GM19043 (cell line): ENCODE data around the gene NRCAM.
"Not testable (repeated sequence)": the region's sequence is repeated elsewhere in the genome, so short reads cannot be mapped to it uniquely, and the experiment has no call there.

Source experiments
- ATAC-seq: cut with Tn5 transposase; IDR thresholded peaks from one replicate; pipeline ENCODE4 v1.9.1; 2021; ENCODE audit warnings: low read depth; ENCODE audit not compliant: unreplicated experiment

Gene NRCAM

DNA sequence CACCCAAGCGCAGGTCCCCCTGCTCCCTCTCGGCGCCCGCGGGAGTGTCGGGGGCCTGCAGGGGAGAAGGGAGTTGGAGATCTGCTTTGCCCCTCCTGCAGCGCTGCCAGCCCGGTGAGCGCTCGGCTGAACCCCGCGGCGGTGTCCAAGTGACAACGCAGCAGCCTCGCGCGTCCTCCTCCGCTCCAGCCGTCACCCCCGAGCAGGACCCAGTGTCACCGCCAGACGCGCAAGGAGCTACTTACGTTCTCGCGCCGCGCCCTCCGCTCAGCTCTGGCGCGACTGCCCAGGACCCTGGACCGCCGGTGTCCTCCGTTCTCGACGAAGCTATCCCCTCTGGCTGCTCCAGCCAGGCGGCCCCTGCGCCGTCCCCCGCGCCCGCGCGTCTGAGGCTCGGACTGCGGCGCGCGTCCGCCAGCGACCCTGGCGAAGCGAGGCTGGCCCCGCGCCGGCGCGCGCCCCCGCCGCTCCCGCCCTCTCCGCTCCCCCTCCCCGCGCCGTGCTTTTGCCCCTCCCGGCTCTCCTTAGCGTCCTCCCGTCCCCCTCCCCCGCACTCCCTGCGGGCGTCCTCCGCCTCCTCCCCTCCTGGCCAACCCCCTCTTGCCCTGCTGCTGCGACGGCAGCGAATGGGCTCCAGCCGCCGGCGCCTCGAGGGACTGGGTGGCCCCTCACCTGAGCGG lies at the start of gene NRCAM:
TSS of gene NRCAM (minus strand) at position 439 of the 680 bp plus-strand sequence. CDS start 216,372 bp downstream, outside the sequence.
- no peak for ATAC-seq

DNA sequence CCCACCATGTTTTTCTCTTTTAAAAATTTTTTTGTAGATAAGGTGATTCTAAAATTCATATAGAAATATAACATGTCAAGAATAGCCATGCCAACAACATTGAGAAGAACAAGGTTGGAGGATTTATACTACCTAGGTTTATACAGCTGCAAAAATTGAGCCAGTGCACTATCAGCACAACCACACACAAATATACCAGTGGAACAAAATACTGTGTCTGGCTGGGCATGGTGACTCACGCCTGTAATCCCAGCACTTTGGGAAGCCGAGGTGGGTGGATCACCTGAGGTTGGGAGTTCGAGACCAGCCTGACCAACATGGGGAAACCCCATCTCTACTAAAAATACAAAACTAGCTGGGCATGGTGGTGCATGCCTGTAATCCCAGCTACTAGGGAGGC lies 48.3 kb upstream of the NRCAM start:
- not testable (repeated sequence) for ATAC-seq

DNA sequence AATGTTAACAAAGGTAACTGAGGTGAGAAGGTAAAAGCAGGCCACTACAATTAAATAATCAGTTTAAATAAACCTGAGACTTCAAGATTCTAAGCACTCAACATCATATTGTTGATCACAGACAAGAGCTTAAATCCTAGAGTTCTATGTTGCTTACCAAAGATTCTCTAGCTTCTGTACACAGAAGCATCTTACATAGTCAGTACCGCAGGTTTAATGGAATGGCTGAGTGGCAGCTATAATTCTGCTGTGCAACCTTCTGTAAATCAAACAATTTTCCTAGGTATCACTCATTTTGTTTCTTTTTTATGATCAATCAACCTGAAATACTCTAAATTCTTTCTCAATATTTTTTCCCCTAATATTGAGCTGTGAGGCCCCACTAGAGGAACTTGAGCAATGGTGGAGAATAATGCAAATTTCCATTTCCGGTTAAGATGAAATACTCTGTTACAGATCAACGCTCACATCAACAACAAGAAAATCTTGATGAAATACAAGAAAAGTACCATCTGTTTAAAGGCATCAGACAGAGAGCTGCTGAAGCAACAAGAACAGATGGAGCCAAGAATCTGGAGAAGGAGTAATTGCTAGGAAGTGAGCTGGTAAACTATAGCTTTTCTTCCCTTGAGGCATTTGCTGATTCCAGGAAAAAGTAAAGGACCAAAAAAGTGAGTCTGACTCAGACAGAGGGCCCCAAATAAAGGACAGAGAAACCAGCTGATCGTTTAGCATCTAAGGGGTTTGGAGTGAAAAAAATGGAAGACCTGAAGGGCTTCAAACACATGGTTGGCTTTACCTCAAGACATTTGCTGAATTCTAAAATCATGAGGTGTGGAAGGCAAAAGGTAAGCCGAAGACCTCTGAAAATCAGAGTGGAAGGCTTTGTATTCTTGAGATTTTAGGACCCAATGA lies 47.1 kb upstream of the NRCAM start:
- ATAC-seq, result peak; percentile 91

DNA sequence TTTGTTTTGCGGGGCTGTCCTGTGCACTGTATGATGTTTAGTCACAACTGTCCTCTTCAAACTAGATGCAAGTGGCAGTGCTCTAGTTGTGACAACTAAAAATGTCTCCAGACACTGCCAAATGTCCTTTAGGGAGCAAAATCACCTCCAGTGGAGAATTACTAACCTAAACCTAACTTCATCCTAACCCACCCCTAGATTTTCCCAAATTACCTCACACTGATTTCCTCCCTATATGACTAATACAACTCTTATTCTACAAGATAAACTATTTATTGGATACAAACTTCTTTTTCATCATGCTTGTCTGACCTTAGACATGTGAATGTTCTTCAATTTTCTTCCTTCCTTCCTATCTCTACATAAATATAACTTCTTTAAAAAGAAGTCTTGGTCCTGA lies 43.3 kb upstream of the NRCAM start:
- no peak for ATAC-seq

DNA sequence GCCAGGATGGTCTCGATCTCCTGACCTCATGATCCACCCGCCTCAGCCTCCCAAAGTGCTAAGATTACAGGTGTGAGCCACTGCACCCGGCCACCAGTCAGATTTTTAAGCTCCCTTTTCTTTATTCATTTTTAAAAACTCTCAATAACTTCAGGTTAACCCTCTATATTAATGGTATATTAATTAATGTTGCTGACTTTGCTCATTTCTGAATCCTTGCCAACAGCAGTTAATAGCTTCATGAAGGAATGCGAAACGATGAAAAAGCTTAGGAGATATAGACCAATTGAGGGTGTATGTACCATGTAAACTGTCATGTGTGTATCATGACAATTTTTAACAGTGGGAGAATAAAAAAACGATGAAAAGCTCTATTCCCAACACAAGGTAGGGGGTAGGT lies 42.2 kb upstream of the NRCAM start:
- ATAC-seq, result no peak

DNA sequence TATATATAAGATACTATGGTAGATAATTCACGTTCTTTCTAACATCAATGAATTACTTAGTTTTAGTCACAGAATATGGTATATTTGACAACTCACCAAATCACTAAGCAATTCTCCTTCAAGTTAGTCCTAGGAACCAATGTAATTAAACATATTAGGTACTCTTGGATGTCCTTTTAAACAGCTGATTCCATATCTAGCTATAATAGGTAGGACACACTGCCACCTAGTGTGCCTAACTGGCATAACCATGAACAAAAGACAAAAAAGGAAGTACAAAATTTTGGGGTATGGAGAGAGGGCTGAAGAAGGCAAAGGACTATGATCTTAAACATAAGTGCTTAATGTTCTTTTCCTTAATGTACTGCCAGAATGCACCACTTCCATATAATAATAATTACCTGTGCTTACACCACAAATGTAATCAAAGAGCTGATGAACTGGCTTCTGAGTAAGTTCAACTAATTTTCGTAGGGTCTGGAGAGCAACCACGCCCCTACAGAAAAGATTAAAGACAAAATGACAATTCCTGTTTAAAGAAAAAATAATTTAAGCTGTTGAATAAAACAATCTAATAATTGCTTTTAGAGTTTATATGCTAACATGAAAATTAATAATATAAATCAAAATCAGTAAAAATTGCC lies 41.0 kb upstream of the NRCAM start:
- peak; percentile 66 for ATAC-seq

DNA sequence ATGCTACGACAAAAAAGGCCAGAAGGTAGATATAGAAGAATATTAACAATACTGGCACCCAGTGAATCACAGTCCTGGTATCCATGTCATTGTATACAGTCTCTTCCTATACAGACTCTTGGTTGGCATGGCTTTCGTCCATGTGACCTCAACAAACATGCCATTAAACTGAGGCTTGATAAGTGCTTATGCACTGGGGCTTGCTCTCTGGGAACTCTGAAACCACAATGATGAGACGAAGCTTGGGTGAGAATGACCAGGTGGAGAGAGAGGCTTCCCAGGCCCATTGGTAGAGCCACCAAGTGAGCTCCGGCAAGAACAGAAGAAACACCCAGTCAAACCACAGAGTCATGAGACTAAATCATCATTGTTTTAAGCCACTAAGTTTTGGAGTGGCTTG lies 36.5 kb upstream of the NRCAM start:
- no peak for ATAC-seq

DNA sequence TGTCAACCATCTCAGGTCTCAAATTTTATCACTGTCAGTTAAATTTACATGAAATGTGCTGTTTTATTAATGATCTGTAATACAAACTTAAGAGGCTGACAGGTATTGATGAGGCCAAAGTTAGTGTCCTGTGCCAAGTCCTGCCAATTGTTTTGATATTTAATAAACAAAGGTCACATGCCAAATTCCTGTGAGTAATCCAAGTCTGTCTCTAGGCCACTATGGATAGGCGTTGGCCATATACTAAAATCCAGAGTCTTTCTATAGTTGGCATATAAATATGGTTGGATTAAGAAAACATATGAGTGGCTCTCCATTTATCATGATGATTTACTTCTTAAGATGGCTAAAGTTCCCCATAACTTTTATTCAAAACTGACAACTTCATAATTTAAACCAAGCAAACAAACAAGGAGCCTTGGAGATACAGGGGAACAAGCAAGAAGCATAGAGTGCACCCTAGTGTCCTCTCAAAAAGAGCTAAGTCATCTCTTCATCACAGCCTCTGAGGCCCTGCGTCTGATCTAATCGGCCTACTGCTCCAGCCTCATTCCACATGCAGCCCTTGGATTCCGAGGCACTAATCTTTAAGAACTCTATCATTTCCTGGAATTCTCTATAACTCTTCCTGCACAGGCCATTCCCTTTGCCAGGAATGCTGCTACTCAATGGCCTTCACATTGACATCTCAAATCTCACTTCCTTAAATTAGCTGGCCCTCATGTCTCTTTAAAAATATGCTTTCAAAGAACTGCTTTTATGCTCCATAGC lies 32.7 kb upstream of the NRCAM start:
- ATAC-seq, result no peak

DNA sequence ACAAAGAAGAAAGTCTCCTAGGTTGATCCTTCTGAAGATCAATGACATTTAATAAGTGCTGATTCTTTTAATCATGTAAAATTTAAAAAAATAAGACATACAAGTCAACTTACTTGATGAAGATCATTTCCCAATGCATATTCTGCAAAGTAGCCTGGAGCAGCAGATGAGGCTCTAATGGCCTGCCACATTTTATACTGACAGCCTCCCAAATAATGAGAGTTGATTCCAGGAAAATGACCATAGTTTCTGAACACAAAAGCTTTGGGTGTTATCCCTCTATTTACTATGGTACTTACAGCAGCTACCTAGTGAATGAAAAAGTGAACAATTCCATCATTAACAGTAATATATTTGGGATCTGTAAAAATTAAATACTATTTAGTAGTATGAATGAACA lies 31.4 kb upstream of the NRCAM start:
- no peak for ATAC-seq

DNA sequence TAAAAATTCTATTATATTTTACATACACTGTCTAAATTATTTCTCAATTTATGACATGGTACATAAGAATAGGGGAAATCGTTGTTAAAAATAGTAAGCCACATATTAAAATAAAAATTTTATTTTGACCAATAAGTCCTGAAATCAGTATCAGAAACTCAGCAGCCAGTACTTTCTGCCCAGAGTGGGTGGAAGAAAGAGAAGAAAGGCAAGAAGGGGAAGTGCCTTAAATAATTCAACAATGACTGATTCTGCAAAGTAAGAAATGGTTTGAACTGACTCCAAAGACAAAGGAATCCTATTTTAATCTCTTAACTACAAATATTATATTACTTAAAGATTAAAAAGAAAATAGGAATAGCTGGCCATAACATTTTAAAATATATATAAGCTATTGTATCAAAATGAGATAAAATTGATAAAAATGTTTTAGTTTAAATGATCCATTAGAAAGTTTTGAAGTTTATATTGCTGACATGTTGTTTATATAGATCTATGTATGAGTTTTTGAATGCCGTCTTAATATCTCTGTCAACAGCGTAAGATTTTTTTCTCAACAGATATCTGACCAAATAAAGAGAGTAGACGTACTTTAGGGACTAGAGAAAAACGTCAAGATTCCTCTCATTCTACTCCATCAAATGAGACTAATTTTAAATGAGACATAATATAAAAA lies 30.2 kb upstream of the NRCAM start:
- no peak for ATAC-seq

DNA sequence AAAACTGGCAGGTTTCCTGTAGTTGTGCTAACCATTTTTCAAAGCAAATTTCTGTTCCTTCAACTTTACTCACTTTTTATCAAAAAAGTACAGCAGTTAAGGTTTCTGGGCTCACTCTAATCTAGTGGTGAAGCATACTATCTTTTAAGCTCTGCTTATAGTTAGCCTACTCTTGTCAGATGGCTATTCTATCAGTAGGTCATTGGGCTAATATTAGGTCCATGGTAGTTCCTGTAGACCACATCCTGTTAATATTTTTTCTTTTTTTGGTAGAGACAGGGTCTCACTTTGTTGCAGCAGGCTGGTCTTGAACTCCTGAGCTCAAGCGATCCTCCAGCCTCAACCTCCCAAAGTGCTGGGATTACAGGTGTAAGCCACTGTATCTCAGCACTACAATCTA lies 27.9 kb upstream of the NRCAM start:
- ATAC-seq, result no peak

DNA sequence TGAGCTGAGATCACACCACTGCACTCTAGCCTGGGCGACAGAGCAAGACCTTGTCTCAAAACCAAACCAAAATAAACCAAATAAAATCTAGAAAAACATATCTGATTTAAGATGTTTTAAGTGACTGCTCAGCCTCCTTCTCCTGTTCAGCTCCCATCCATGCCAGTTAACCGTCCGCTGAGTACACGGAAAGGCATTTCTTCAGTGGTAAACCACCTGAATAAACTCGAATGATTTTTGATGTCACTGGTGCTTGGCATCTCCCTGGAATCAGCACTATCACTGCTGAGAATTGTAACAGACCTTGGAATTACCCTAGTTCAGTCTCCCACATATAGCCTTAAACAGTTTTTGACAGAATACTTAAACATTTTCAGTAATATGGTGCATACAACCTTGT lies 24.1 kb upstream of the NRCAM start:
- no peak for ATAC-seq

DNA sequence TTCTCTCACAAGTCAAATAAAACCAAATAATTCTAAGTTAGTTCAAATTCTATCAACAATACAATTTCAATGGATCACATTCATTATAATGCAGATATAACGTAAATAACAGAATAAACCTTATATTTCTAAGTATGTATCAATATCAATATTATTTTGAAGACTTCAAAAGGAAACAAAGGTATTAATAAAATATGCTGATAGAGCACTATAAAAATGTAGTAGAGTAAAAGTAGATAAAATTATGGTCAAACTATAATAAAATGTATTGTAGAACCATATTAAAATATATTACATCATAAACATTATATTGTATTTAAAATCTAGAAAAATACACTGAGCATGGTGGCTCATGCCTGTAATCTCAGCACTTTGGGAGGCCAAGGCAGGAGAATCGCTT lies 23.5 kb upstream of the NRCAM start:
- ATAC-seq, result no peak

DNA sequence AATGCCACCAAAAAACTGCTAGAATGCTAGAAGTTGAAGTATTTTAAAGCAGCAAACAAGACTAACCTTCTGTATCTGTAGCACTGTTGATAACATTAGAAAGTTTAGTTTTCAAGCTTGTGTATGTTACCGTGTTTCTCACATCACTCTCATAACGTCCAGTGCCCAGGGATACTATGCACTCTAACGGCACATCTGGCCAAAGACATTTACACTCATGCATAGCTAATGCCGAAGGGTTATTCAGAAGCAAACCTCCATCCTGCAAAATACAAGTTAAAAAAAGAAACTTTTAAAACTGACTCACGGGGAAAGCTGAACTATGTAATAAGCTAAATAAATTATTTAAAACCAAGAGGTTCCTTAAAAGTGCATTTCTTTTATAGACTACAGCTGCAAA lies 22.9 kb upstream of the NRCAM start:
- ATAC-seq, result no peak

DNA sequence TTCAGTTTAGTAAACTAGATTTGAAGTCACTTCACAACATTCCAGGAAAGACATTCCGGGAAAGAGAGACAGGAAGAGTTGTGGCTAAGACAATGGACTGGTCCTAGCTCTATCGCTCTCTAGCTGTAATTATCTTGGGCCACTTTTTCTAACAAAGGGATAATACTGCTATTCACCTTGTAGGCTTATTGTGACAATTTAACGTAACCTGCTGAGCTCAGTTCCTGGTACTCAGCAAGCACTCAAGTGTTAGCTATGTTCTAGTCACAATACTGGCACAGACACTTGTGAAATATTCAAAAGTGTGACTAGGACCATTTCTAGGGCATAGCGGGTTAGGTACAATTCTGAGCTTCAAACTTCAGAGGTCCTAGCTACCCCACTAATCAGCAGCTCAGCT lies 12.0 kb upstream of the NRCAM start:
- no peak for ATAC-seq

DNA sequence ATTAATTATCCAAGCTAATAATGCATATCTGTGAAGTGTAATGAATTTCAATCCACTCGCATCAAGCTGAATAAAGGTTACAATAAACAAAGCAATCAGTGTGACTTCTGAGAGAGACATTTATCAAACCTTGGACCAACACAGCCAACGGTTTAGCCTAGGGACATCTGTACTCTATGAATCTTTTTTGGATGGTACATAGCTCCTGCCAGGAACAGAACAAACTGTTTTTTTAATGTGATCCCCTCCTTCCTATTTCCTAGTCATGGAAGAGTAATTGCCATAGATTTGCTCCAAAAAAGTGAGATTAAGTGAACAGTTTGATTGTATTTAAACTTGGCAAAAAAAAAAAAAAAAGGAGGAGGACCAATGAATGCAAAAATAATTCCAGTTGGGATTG lies 11.2 kb upstream of the NRCAM start:
- ATAC-seq, result no peak

DNA sequence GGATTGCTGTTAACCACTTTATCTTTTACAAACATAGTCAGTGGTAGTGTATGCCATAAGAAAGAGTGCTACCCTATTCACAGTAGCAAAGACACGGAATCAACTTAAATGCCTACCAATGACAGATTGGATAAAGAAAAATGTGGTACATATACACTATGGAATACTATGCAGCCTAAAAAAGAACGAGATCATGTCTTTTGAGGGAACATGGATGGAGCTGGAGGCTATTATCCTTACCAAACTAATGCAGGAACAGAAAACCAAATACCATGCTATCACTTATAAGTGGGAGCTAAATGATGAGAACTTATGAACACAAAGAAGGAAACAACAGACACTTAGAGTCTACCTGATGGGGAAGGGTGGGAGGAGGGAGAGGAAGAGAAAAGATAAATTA lies 10.1 kb upstream of the NRCAM start:
- not testable (repeated sequence) for ATAC-seq

DNA sequence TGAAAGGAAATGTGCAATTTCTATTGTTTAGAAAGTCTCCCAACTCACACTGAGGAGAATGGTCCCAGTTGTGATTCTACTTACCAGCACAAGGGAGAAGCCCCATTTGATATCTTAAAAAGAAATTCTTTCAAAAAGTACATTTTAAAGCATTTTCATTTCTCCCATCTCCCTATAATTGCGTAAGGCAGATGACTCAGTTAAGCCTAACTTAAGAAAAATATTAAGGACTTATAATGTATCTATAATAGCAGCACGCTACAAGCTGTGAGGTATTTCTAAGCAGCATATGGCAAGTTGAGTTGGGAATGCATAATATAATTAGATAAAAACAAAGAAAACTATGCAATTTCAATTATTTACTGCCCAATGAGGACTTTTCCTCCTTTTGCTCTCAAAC lies 8.5 kb upstream of the NRCAM start:
- no peak for ATAC-seq

DNA sequence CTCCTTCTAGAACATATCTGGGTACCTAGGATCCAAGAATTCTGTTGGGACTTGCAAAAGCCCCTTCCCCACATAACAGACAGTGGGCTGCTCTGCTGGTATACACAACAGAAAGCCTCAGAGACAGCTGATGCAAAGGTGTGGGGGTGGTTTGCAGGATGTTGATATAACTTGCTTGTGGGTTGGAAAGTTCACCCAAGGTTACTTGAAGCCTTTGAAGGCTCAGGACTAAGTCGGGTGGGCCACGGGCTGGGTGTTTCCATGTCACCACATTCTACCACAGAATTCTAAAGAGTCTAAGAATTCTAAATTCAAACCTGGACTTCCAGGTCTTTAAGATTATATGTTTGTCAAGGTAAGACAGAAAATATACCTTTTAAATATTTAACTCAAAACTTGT lies 7.4 kb upstream of the NRCAM start:
- no peak for ATAC-seq

DNA sequence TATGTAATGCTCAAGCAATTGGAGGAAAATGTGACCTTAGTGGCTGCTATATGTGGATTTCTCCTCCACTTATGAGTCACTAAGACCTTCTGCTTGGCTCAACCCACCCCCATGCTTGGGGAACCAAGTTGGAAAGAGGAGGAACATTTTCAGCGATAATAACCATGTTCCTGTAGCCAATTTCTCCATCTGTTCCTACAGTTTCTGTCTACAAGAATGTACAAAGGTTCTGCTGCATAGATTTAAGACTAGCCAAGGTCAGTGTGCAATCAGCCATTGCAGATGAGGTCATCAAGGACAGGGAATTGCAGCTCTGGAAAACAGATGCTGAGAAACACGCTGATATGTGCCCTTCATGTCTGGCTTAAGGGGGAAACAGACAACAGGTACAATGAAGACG lies 5.6 kb upstream of the NRCAM start:
- no peak for ATAC-seq
